ENCODE data around the gene ATL2.

ATL2 gene

DNA sequence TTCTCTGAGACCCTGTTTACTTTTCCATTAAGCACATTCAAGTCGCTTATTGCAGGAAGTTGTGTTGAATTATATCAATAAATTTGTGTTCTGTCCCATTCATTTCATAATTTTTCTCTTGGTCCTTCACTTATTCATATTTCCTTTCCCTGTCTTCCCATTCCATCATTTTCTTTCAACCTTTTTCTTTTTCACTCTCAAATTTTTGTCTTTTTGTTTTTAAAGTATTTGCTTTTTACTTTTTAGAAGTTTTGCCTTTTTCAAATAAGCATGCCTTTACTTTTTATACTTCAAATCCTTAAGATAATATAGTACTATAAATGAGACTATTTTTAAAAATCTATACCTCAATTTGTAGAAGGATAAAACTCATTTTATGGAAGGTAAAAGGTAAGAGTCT lies 120.5 kb downstream of the ATL2 start:
- Histone ChIP-seq H3K27me3 (ENCODE audit: low read depth, low read length) (no peaks in the 10 kb centered on the region), H3K36me3 (ENCODE audit: control insufficient read depth in 1 of 2, insufficient read depth in 2 of 2, low read length in 2 of 2) (no peaks in the 10 kb centered on the region), H3K4me3 (ENCODE audit: low read depth in 1 of 2, low read length in 2 of 2) (no peak overlapping the region), H3K9me3 (ENCODE audit: control insufficient read depth in 1 of 2, low read length in 2 of 2) (no peaks in the 10 kb centered on the region), H3K4me1 (ENCODE audit: control insufficient read depth in 1 of 2, insufficient read depth in 2 of 2, low read length in 2 of 2) (no peaks in the 10 kb centered on the region), H3K27ac (ENCODE audit: low read length) (no peak overlapping the region)

DNA sequence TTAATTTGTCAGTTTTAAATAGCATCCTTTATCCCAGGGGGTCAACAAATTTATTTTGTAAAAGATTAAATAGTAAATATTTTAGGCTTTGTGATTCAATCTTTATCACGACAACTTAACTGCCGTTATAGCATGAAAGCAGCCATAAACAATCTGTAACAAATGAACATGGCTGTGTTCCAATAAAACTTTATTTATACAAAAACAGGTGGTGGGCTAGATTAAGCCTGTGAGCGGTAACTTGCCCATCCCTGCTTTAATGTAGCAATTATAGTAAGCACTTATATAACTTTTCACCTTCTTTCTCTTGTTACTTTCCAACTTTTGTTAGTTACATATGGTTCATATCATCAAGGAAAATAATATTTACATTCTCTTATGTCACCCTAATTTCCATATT lies 121.9 kb downstream of the ATL2 start:
- Histone ChIP-seq H3K36me3 (ENCODE audit: control insufficient read depth in 1 of 2, insufficient read depth in 2 of 2, low read length in 2 of 2) (no peaks in the 10 kb centered on the region), H3K9me3 (ENCODE audit: control insufficient read depth in 1 of 2, low read length in 2 of 2) (no peaks in the 10 kb centered on the region), H3K4me1 (ENCODE audit: control insufficient read depth in 1 of 2, insufficient read depth in 2 of 2, low read length in 2 of 2) (no peaks in the 10 kb centered on the region), H3K27me3 (ENCODE audit: low read depth, low read length) (no peaks in the 10 kb centered on the region), H3K27ac (ENCODE audit: low read length) (no peak overlapping the region), H3K4me3 (ENCODE audit: low read depth in 1 of 2, low read length in 2 of 2) (no peak overlapping the region)

DNA sequence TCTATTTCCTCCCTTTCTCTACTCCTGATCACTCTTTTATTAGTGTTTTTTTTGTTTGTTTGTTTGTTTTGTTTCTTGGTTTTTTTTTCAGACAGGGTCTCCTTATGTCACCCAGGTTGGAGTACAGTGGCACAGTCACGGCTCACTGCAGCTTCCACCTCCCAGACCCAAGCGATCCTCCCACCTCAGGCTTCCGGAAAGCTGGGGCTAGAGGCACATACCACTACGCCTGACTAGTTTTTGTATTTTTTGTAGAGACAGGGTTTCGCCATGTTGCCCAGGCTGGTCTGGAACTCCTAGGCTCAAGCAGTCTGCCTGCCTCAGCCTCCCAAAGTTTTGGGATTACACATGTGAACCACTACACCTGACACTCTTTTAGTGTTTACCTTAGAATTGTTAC lies 122.3 kb downstream of the ATL2 start:
- H3K36me3 ChIP-seq (ENCODE audit: control insufficient read depth in 1 of 2, insufficient read depth in 2 of 2, low read length in 2 of 2), result no peaks in the 10 kb centered on the region
- no peaks in the 10 kb centered on the region for H3K4me1 ChIP-seq (ENCODE audit: control insufficient read depth in 1 of 2, insufficient read depth in 2 of 2, low read length in 2 of 2)
- no peak overlapping the region for H3K4me3 ChIP-seq (ENCODE audit: low read depth in 1 of 2, low read length in 2 of 2)
- no peaks in the 10 kb centered on the region for H3K27me3 ChIP-seq (ENCODE audit: low read depth, low read length)
- no peak overlapping the region for H3K27ac ChIP-seq (ENCODE audit: low read length)
- H3K9me3 ChIP-seq (ENCODE audit: control insufficient read depth in 1 of 2, low read length in 2 of 2), result no peaks in the 10 kb centered on the region

DNA sequence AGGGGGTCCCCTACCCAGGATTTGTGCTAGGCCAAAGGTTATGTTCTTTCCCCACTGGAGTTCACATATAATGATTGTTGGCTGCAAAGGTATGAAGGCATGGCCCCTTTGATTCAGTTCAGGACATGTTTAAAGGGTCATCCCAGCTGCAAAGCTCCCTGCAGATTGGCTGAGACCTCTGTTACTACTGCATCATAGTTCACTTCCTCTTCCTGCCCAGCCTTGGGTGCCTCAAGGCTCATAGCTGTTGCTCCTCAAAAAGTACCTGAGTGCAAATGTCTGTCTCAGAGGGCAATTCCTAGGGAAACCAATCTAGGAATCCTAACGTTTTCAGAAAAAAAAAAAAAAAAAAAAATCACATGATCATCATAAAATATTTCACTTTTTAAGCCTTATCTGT lies 125.1 kb downstream of the ATL2 start:
- Histone ChIP-seq H3K36me3 (ENCODE audit: control insufficient read depth in 1 of 2, insufficient read depth in 2 of 2, low read length in 2 of 2) (no peaks in the 10 kb centered on the region), H3K27me3 (ENCODE audit: low read depth, low read length) (no peaks in the 10 kb centered on the region), H3K9me3 (ENCODE audit: control insufficient read depth in 1 of 2, low read length in 2 of 2) (no peaks in the 10 kb centered on the region), H3K27ac (ENCODE audit: low read length) (no peak overlapping the region), H3K4me3 (ENCODE audit: low read depth in 1 of 2, low read length in 2 of 2) (no peak overlapping the region), H3K4me1 (ENCODE audit: control insufficient read depth in 1 of 2, insufficient read depth in 2 of 2, low read length in 2 of 2) (no peaks in the 10 kb centered on the region)

DNA sequence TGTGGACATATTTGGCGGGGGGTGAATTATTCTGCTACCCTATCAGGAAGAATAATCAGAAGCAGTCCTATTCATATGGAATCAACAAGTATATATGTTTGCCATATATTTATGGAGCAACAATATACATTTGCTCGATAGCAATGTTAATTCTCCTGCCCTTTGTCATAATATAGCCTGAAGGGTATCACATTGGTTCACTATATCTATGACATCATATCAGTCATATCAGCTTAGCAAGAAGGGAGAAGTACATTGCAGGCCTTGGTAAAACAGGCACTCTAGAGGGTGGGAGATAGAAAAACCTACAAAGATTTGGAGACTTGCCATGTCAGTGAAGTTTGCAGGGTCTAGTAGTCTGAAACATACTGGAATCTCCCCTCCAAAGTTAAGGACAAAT lies 128.4 kb downstream of the ATL2 start:
- no peaks in the 10 kb centered on the region for H3K27me3 ChIP-seq (ENCODE audit: low read depth, low read length)
- no peaks in the 10 kb centered on the region for H3K4me1 ChIP-seq (ENCODE audit: control insufficient read depth in 1 of 2, insufficient read depth in 2 of 2, low read length in 2 of 2)
- H3K27ac ChIP-seq (ENCODE audit: low read length), result no peak overlapping the region
- no peaks in the 10 kb centered on the region for H3K9me3 ChIP-seq (ENCODE audit: control insufficient read depth in 1 of 2, low read length in 2 of 2)
- H3K4me3 ChIP-seq (ENCODE audit: low read depth in 1 of 2, low read length in 2 of 2), result no peak overlapping the region
- no peaks in the 10 kb centered on the region for H3K36me3 ChIP-seq (ENCODE audit: control insufficient read depth in 1 of 2, insufficient read depth in 2 of 2, low read length in 2 of 2)

DNA sequence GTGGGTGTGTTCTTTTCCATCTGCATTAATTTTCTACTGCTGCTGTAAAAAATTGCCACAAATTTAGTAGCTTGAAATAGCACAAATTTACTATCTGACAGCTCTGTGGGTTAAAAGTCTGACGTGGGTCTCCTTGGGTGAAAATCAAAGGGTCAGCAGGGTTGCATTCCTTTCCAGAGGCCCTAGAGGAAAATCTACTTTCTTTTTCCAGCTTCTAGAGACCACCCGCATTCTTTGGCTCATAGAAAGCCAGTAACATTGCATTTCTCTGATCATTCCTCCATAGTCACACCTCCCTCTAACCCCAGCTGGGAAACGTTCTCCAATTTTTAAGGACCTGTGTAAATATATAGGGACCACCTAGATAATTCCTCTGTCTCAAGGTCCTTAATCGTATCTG lies 128.8 kb downstream of the ATL2 start:
- Histone ChIP-seq H3K27me3 (ENCODE audit: low read depth, low read length) (no peaks in the 10 kb centered on the region), H3K4me1 (ENCODE audit: control insufficient read depth in 1 of 2, insufficient read depth in 2 of 2, low read length in 2 of 2) (no peaks in the 10 kb centered on the region), H3K27ac (ENCODE audit: low read length) (no peak overlapping the region), H3K9me3 (ENCODE audit: control insufficient read depth in 1 of 2, low read length in 2 of 2) (no peaks in the 10 kb centered on the region), H3K36me3 (ENCODE audit: control insufficient read depth in 1 of 2, insufficient read depth in 2 of 2, low read length in 2 of 2) (no peaks in the 10 kb centered on the region), H3K4me3 (ENCODE audit: low read depth in 1 of 2, low read length in 2 of 2) (no peak overlapping the region)

DNA sequence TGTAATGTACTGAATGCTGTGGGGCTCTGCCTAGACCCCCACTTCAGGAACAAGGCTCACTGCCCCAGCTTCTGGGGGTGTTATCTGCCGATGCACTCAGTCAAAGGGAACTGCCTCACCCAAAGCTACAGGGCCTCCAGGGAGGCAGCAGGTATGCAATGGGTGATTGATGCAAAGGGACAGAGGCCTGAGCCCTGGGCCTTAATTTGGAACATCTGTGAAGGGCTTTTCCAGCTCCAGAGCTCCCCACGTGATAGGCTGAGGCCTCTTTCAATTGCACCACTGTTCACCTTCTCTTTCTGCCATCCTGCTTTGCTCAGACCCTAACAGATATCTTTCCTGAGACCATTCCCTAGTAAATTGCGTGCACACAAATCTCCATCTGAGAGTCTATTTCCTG lies 131.0 kb downstream of the ATL2 start:
- Histone ChIP-seq H3K4me1 (ENCODE audit: control insufficient read depth in 1 of 2, insufficient read depth in 2 of 2, low read length in 2 of 2) (no peaks in the 10 kb centered on the region), H3K27ac (ENCODE audit: low read length) (no peak overlapping the region), H3K27me3 (ENCODE audit: low read depth, low read length) (no peaks in the 10 kb centered on the region), H3K36me3 (ENCODE audit: control insufficient read depth in 1 of 2, insufficient read depth in 2 of 2, low read length in 2 of 2) (no peaks in the 10 kb centered on the region), H3K4me3 (ENCODE audit: low read depth in 1 of 2, low read length in 2 of 2) (no peak overlapping the region), H3K9me3 (ENCODE audit: control insufficient read depth in 1 of 2, low read length in 2 of 2) (no peaks in the 10 kb centered on the region)

DNA sequence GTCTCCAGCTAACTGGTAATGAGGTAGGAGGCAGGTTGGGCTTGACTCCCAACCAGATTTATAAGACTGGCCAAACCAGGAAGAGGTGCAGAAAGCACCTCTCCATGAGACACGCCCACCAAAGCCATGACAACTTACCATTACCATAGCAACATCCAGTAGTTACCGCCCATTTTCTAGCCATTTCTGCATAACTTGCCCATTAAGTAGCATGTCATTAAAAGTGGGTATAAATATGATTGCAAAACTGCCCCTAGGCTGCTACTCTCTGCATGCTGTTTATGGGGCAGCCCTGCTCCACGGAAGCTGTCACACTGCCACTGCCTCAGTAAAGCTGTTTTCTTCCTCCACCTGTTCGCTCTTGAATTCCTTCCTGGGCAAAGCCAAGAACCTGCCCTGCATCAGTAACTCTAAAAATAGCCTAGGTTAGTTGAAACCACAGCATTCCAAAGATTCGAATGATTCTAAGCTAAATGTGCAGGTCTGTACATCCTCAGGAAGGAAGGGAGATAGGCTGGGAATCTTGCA lies 131.9 kb downstream of the ATL2 start:
- no peaks in the 10 kb centered on the region for H3K9me3 ChIP-seq (ENCODE audit: control insufficient read depth in 1 of 2, low read length in 2 of 2)
- no peaks in the 10 kb centered on the region for H3K4me1 ChIP-seq (ENCODE audit: control insufficient read depth in 1 of 2, insufficient read depth in 2 of 2, low read length in 2 of 2)
- H3K27me3 ChIP-seq (ENCODE audit: low read depth, low read length), result no peaks in the 10 kb centered on the region
- no peak overlapping the region for H3K27ac ChIP-seq (ENCODE audit: low read length)
- no peak overlapping the region for H3K4me3 ChIP-seq (ENCODE audit: low read depth in 1 of 2, low read length in 2 of 2)
- no peaks in the 10 kb centered on the region for H3K36me3 ChIP-seq (ENCODE audit: control insufficient read depth in 1 of 2, insufficient read depth in 2 of 2, low read length in 2 of 2)

DNA sequence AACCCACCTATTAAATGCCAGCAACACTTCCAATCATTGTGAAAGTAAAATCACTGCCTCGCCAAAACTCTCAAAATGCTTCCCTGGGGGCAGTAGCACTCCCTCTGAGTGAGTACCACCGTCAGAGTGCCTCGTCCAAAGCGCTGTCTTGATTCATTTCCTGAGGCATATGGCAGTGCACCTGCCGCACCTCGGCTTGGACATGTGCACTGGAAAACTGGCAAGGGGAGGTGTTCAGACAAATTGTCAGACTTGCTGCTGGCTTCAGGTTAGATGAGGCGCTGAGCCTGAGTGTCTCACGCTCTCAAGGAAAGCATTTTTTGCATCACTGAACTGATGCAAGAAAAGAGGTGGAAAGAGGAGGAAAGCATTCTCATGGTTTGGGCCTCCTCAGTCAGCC lies 132.8 kb downstream of the ATL2 start:
- no peaks in the 10 kb centered on the region for H3K9me3 ChIP-seq (ENCODE audit: control insufficient read depth in 1 of 2, low read length in 2 of 2)
- H3K4me1 ChIP-seq (ENCODE audit: control insufficient read depth in 1 of 2, insufficient read depth in 2 of 2, low read length in 2 of 2), result no peaks in the 10 kb centered on the region
- no peaks in the 10 kb centered on the region for H3K27me3 ChIP-seq (ENCODE audit: low read depth, low read length)
- H3K4me3 ChIP-seq (ENCODE audit: low read depth in 1 of 2, low read length in 2 of 2), result no peak overlapping the region
- no peak overlapping the region for H3K27ac ChIP-seq (ENCODE audit: low read length)
- H3K36me3 ChIP-seq (ENCODE audit: control insufficient read depth in 1 of 2, insufficient read depth in 2 of 2, low read length in 2 of 2), result no peaks in the 10 kb centered on the region
